H1 (cell line): ENCODE data around the gene RRP1. TPM values are rescaled to one million over a fixed set of nuclear protein-coding genes. Genes with fewer than 3 reads are reported as not detected.

ENCODE experiments used
- ATF2 ChIP-seq: IDR thresholded peaks from 2 replicates; pipeline ENCODE4 v1.6.1; 2012; ENCODE audit warnings: low read length, inconsistent platforms
- CBX8 ChIP-seq: fragments of 300-800, 300-1000 bp; sonication (generic); IDR thresholded peaks from 2 replicates; pipeline ENCODE4 v1.7.1; 2016; ENCODE audit warnings: low read depth, low read length, borderline replicate concordance
- EZH2 ChIP-seq: fragments of 200-600 bp; sonication (generic); IDR thresholded peaks from 2 replicates; pipeline ENCODE4 v1.7.1; 2012; ENCODE audit warnings: low read depth, mild to moderate bottlenecking, moderate library complexity, low read length, inconsistent platforms; ENCODE audit not compliant: severe bottlenecking
- RBBP5 ChIP-seq: IDR thresholded peaks from 2 replicates; pipeline ENCODE4 v1.7.1; 2012; ENCODE audit warnings: low read depth, mild to moderate bottlenecking, inconsistent platforms, low read length, moderate library complexity, borderline replicate concordance
- RFX5 ChIP-seq: IDR thresholded peaks from 2 replicates; pipeline ENCODE4 v1.6.1; 2011; ENCODE audit warnings: low read depth, low read length, improper control_type of control experiment, borderline replicate concordance
- SIRT6 ChIP-seq: IDR thresholded peaks from one replicate; pipeline ENCODE4 v1.7.1; 2012; ENCODE audit warnings: low read length, inconsistent platforms
- TAF1 ChIP-seq: IDR thresholded peaks from 2 replicates; pipeline ENCODE4 v1.6.1; 2011; ENCODE audit warnings: mild to moderate bottlenecking, low read depth, low read length
- polyA plus RNA-seq, 7 experiments: library from polyadenylated mRNA; depleted of rRNA in 3 of 7; stranded (reverse) in 5 of 7; unstranded in 2 of 7; fragments of >200 nt in 5 of 7; fragments of 200-250 nt in 2 of 7; gene quantifications; 1 replicate in 5 of 7; 2 replicates in 1 of 7; 4 replicates in 1 of 7; pipeline versions ENCODE4 v1.2.1 to v1.2.3, GENCODE V29; 2011 to 2013; ENCODE audit warnings: missing spikeins in 2 of 7, mixed read lengths in 2 of 7
- total RNA-seq: library from RNA; stranded (reverse); fragmentation: NEBNext Ultra II Directional; extraction: Animal tissue kit (Norgen Biotek cat#: 25700); gene quantifications from 2 replicates; pipeline ENCODE4 v1.2.1, GENCODE V29; 2021

The RRP1 gene
- total and polyA plus RNA-seq, 2 of the 8 experiments (the other 6 are each of a cell fraction or from before 2014, with no cell fraction given) = 11.6 to 55.2 TPM

GRCh38 chr21:43794857-43795256 lies 5.5 kb downstream of the RRP1 start (continued):
- no peak for TF ChIP-seq ATF2
- no peak for TF ChIP-seq SIRT6
- TF ChIP-seq RBBP5 = no peak
- TF ChIP-seq RFX5 = no peak
- no peak for TF ChIP-seq TAF1
- no peak for TF ChIP-seq EZH2
- TF ChIP-seq CBX8 = no peak
